ENCODE results near the gene SERPINE2.

DNA sequence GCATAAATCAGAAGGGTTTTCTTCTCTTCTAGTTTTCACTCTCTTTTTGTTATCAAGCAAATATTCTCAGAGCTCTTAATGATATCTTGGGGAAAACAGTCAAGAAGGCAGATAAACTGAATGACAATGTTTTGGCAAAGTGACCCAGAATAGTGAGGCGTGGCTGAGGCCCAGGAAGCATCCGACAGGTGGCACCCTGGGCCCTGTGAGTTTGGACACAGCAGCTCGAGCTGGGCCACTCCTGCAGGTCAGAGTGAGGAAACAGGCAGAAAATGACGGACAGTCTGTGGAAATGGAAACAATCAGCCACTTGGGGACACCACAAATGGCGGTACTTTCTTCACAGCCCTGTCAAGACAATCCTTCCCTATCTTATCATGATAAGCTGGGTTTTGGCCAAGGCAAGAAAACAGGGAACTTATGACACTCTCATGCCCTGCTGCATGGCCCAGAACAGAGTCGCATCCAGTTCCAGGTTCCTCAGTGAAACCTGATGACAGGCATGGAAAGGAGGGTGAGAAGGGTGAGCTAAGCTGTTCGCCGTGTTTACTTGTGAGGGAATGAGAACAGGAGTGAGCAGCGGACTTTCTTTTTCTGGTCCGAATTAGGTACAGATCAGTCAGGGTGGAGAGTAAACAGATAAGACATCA lies 49.8 kb downstream of the SERPINE2 start:
- TF ChIP-seq POLR2A (IDR thresholded peaks at IDR 0.05; ENCODE audit: low read depth, low read length) (no peak), TAF1 (IDR thresholded peaks at IDR 0.05; ENCODE audit: borderline replicate concordance, low read depth, low read length) (no peak)
